ENCODE data around the gene HNRNPA3. TPM values are rescaled to one million over a fixed set of nuclear protein-coding genes. Genes with fewer than 3 reads are reported as not detected.

Gene HNRNPA3
- total and polyA plus RNA-seq, 2 of the 13 experiments (the other 11 are each of a cell fraction or from before 2014, with no cell fraction given): 73.3 to 97.7 TPM

GRCh38 chr2:177212891-177213856, 580 bp downstream of the HNRNPA3 start (continued):
- peak; percentile 60 for TF ChIP-seq JARID2 (CRISPR knock-in tag; IDR thresholded peaks at IDR 0.05; ENCODE audit: insufficient replicate concordance)
- TF ChIP-seq ZNF563 (CRISPR knock-in tag; IDR thresholded peaks at IDR 0.05): peak; percentile 86
- TF ChIP-seq YY1 (IDR thresholded peaks at IDR 0.05; ENCODE audit: insufficient read depth, insufficient replicate concordance, low read depth, low read length): peak; percentile 98
- TF ChIP-seq ZNF549 (CRISPR knock-in tag; IDR thresholded peaks at IDR 0.05): no peak
- peak; percentile 78 for TF ChIP-seq ZNF792 (CRISPR knock-in tag; IDR thresholded peaks at IDR 0.05)
- TF ChIP-seq RNF2 (conservative IDR thresholded peaks at IDR 0.05; ENCODE audit: low read depth): no peak
- no peak for TF ChIP-seq RORA (CRISPR knock-in tag; IDR thresholded peaks at IDR 0.05)
- TF ChIP-seq SYNCRIP (IDR thresholded peaks at IDR 0.05; ENCODE audit: insufficient read depth, low read depth, low read length): no peak
- TF ChIP-seq ZBTB40 (IDR thresholded peaks at IDR 0.05): no peak
- TF ChIP-seq ZBTB40 (CRISPR knock-in tag; IDR thresholded peaks at IDR 0.05): peak; percentile 63; the same call in 1 of the 2 replicates
- peak; percentile 85; the same call in 1 of the 2 replicates for TF ChIP-seq MTA1 (CRISPR knock-in tag; IDR thresholded peaks at IDR 0.05; ENCODE audit: borderline replicate concordance)
- no peak; the same call in none of the 2 replicates for TF ChIP-seq ATF3 (CRISPR knock-in tag; IDR thresholded peaks at IDR 0.05)
- TF ChIP-seq, protein P1, sequence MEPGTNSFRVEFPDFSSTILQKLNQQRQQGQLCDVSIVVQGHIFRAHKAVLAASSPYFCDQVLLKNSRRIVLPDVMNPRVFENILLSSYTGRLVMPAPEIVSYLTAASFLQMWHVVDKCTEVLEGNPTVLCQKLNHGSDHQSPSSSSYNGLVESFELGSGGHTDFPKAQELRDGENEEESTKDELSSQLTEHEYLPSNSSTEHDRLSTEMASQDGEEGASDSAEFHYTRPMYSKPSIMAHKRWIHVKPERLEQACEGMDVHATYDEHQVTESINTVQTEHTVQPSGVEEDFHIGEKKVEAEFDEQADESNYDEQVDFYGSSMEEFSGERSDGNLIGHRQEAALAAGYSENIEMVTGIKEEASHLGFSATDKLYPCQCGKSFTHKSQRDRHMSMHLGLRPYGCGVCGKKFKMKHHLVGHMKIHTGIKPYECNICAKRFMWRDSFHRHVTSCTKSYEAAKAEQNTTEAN (CRISPR knock-in tag; conservative IDR thresholded peaks at IDR 0.05): 0 out of 2 replicates have a peak, but pooled peaks have one; percentile 47
- peak; percentile 63 for TF ChIP-seq NFYB (CRISPR knock-in tag; IDR thresholded peaks at IDR 0.05)
- TF ChIP-seq ATF7-NPFF (CRISPR knock-in tag; IDR thresholded peaks at IDR 0.05; ENCODE audit: low read depth): peak; percentile 73
- 0 out of 2 replicates have a peak, but pooled peaks have one; percentile 9 for TF ChIP-seq ZNF484 (CRISPR knock-in tag; IDR thresholded peaks at IDR 0.05; ENCODE audit: borderline replicate concordance, low read depth)
- TF ChIP-seq ZNF761 (CRISPR knock-in tag; conservative IDR thresholded peaks at IDR 0.05): no peak
- TF ChIP-seq PRPF4 (IDR thresholded peaks at IDR 0.05; ENCODE audit: low read depth, low read length, poor library complexity, severe bottlenecking): peak; percentile 78
- peak; percentile 90 for TF ChIP-seq HDAC2 (CRISPR knock-in tag; IDR thresholded peaks at IDR 0.05)

All from HepG2 (cell line).